Panc1 (cell line): ENCODE results near the gene TRO.

Experiments used
- CTCF ChIP-seq: fragments of 450-650 bp; IDR thresholded peaks from 2 replicates; pipeline ENCODE4 v1.5.1; 2017; ENCODE audit warnings: mild to moderate bottlenecking
- REST ChIP-seq, 2 experiments: IDR thresholded peaks; 2 replicates each; pipeline ENCODE4 v1.6.1; 2011 to 2012; ENCODE audit warnings: low read depth in 2 of 2, control low read depth in 1 of 2, low read length in 1 of 2, mild to moderate bottlenecking in 1 of 2, moderate library complexity in 1 of 2; ENCODE audit not compliant: insufficient read depth in 1 of 2
- SIN3A ChIP-seq: IDR thresholded peaks from 2 replicates; pipeline ENCODE4 v1.6.1; 2012; ENCODE audit warnings: low read depth, mild to moderate bottlenecking, low read length, moderate library complexity, borderline replicate concordance; ENCODE audit not compliant: insufficient read depth
- TCF7L2 ChIP-seq: IDR thresholded peaks from 2 replicates; pipeline ENCODE4 v1.6.1; 2011; ENCODE audit warnings: mild to moderate bottlenecking, low read depth, low read length, inconsistent platforms

- TF ChIP-seq REST (IDR thresholded peaks at IDR 0.05; ENCODE audit: insufficient read depth in 1 of 2, low read depth in 2 of 2, low read length in 1 of 2) = no peak
- no peak for TF ChIP-seq CTCF
- no peak for TF ChIP-seq TCF7L2
- TF ChIP-seq SIN3A = no peak
Measured at GRCh38 chrX:54934058-54934457, 13.4 kb downstream of the TRO start.
